Osteoblast (primary cell): ENCODE measurements around the gene SPATA21. TPM values are rescaled to one million over a fixed set of nuclear protein-coding genes. Genes with fewer than 3 reads are reported as not detected.

Experiments used
- DNase-seq: peaks from one replicate; pipeline ENCODE4 v3.0.0; 2011; ENCODE audit warnings: low spot score, mixed read lengths; ENCODE audit not compliant: insufficient read length; ENCODE audit errors: missing footprints
- H2AFZ ChIP-seq: 2 replicates; pipeline ENCODE4 v1.6.0; 2011; ENCODE audit warnings: mild to moderate bottlenecking, low read length
- H3K27ac ChIP-seq: 2 replicates; pipeline ENCODE4 v1.5.1; 2011; ENCODE audit warnings: mild to moderate bottlenecking, low read depth, low read length, moderate library complexity
- H3K27me3 ChIP-seq: 2 replicates; pipeline ENCODE4 v1.6.0; 2012; ENCODE audit warnings: mild to moderate bottlenecking, control low read depth, inconsistent platforms, low read length, moderate library complexity; ENCODE audit not compliant: insufficient read depth
- H3K36me3 ChIP-seq: 2 replicates; pipeline ENCODE4 v1.5.1; 2011; ENCODE audit warnings: mild to moderate bottlenecking, low read length, control low read depth, moderate library complexity; ENCODE audit not compliant: insufficient read depth
- H3K4me1 ChIP-seq: 2 replicates; pipeline ENCODE4 v1.5.1; 2011; ENCODE audit warnings: mild to moderate bottlenecking, low read length, control low read depth, moderate library complexity; ENCODE audit not compliant: insufficient read depth
- H3K4me2 ChIP-seq: 2 replicates; pipeline ENCODE4 v1.6.0; 2011; ENCODE audit warnings: mild to moderate bottlenecking, low read length; ENCODE audit not compliant: insufficient read depth
- H3K4me3 ChIP-seq: fragments of 200-600 bp; sonication (generic); 3 replicates; pipeline ENCODE4 v1.5.1; 2012; ENCODE audit warnings: mild to moderate bottlenecking, low read length, inconsistent platforms; ENCODE audit not compliant: insufficient read depth
- H3K79me2 ChIP-seq: 2 replicates; pipeline ENCODE4 v1.6.0; 2012; ENCODE audit warnings: mild to moderate bottlenecking, low read length, control low read depth, inconsistent platforms; ENCODE audit not compliant: insufficient read depth
- H3K9me3 ChIP-seq: 2 replicates; pipeline ENCODE4 v1.5.1; 2011; ENCODE audit warnings: low read depth, low read length, control low read depth
- H4K20me1 ChIP-seq: 2 replicates; pipeline ENCODE4 v1.6.0; 2012; ENCODE audit warnings: mild to moderate bottlenecking, low read length, control low read depth; ENCODE audit not compliant: insufficient read depth
- total RNA-seq: library from RNA; depleted of rRNA; stranded (reverse); fragments of >200 nt; gene quantifications from 2 replicates; pipeline ENCODE4 v1.2.3, GENCODE V29; 2012
- TF ChIP-seq, protein P1 (sequence below): IDR thresholded peaks from 2 replicates; pipeline ENCODE4 v1.5.1; 2011; ENCODE audit warnings: mild to moderate bottlenecking, low read depth, low read length, moderate library complexity; ENCODE audit errors: extremely low read depth

SPATA21 gene
- total RNA-seq, 1 donor = not detected

DNA sequence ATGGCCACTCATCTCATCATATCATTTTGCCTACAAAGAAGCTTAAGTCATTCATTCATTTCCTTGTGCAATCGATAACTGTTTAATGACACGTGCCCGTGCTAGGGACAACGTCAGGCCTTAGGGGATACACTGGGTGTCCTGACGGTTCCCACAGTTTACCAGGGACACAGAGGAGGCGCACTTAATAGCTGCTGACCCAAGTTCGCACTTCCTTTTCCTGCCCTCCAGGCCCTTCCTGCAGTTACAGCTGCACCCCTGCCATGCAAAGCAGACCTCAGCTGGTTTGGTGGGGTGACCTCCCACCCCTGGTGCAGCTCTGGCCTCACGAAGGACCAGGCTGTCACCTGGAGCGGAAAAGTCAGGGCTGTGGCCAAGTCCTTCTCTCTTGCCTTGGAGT lies 4.2 kb downstream of the SPATA21 start:
- Histone ChIP-seq H3K36me3 (no peaks in the 10 kb centered on the region), H3K27me3 (peaks cover 2% of the 10 kb centered on the region), H3K79me2 (no peaks in the 10 kb centered on the region), H3K9me3 (no peaks in the 10 kb centered on the region), H2AFZ (no peak overlapping the region), H3K4me3 (no peak overlapping the region), H3K27ac (no peak overlapping the region), H3K4me2 (no peak overlapping the region), H3K4me1 (no peaks in the 10 kb centered on the region), H4K20me1 (no peaks in the 10 kb centered on the region)
- DNase-seq = no peak
- TF ChIP-seq, protein P1, sequence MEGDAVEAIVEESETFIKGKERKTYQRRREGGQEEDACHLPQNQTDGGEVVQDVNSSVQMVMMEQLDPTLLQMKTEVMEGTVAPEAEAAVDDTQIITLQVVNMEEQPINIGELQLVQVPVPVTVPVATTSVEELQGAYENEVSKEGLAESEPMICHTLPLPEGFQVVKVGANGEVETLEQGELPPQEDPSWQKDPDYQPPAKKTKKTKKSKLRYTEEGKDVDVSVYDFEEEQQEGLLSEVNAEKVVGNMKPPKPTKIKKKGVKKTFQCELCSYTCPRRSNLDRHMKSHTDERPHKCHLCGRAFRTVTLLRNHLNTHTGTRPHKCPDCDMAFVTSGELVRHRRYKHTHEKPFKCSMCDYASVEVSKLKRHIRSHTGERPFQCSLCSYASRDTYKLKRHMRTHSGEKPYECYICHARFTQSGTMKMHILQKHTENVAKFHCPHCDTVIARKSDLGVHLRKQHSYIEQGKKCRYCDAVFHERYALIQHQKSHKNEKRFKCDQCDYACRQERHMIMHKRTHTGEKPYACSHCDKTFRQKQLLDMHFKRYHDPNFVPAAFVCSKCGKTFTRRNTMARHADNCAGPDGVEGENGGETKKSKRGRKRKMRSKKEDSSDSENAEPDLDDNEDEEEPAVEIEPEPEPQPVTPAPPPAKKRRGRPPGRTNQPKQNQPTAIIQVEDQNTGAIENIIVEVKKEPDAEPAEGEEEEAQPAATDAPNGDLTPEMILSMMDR = no peak

DNA sequence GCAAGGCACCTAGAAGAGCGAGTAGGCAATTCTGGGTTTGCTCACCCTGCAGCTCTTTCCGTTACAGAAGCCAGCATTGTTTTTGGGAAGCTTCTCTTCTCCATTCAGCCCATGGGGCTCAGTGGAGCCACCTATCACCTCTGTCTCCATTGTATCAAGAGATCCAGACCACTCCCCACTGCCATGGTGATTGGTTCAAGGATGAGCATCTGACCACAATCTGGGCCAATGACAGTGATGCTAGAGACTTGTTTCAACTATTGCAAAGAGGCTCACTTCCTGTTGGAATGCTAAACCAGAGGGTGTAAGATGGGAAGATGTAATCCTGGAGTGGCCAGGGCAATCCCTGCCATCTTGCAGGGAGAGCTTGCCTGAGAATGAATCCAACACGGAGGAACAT lies 6.6 kb downstream of the SPATA21 start:
- DNase-seq = no peak
- no peak overlapping the region for H2AFZ ChIP-seq

DNA sequence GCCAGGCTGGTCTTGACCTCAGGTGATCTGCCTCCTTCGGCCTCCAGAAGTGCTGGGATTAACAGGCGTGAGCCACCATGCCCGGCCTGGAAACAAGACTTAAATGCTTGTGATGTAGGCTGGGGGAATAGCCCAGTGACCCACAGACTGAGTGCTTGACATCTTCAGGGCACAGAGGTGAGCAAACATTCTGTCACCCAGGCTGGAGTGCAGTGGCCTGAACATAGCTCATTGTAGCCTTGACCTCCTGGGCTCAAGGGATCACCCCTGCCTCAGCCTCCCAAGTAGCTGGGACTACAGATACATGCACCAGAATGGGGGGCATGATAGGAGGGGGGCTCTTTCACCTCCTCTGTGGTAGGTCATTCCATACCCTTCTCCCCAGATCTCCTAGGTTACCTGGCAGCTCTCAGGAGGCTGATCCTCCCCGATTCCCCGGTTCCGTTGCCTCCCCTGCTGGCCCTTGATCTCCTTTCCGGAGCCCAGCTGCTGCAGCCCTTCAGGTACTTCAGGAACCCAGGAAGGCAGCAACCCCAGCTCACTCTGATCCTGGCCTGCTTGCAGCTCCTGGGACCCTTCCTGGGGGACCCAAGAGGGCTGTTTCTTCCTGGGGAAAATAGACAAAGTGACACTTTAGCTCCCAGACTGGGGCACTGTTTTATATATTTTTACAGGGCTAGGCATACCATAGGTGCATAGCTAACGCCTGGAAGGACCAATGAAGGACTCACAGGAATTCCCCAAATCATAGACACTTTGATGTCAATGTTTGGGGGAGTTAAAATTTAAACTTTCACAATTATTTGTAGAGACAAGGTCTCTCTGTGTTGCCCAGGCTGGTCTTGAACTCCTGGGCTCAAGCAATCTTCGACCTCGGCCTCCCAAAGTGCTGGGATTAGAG lies 11.8 kb downstream of the SPATA21 start:
- Histone ChIP-seq H3K4me2 (no peak overlapping the region), H3K79me2 (no peaks in the 10 kb centered on the region), H2AFZ (no peak overlapping the region), H3K4me1 (no peaks in the 10 kb centered on the region), H3K27me3 (peaks cover 20% of the 10 kb centered on the region), H4K20me1 (no peaks in the 10 kb centered on the region), H3K4me3 (no peak overlapping the region), H3K36me3 (no peaks in the 10 kb centered on the region), H3K9me3 (no peaks in the 10 kb centered on the region), H3K27ac (no peak overlapping the region)
- TF ChIP-seq, protein P1 = no peak
- DNase-seq = peak; percentile 66

More for the DNA sequence above, 6.6 kb downstream of the SPATA21 start:
- Histone ChIP-seq H3K27ac (no peak overlapping the region), H3K4me1 (no peaks in the 10 kb centered on the region), H3K36me3 (no peaks in the 10 kb centered on the region), H4K20me1 (no peaks in the 10 kb centered on the region), H3K4me3 (no peak overlapping the region), H3K27me3 (peaks cover 2% of the 10 kb centered on the region), H3K9me3 (no peaks in the 10 kb centered on the region), H3K4me2 (no peak overlapping the region), H3K79me2 (no peaks in the 10 kb centered on the region)
- TF ChIP-seq, protein P1 = no peak

DNA sequence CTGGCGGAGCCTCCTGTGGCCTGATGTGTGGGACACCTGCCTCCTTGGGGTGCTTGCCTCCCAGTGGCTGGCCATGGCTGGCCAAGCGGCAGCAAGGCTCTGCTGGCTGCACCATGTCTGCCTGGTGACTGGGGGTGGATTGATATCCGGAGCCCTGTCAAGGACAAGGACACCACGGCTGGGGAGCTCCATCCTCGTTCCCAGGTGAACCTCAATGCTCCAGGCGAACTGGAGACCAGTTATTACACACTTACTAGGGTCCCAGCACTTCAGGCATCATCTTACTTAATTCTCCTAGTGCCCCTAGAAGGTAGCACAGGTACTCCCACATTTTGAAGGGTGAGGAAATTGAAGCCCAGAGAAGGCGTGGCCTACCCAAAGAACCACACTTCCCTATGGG lies 15.2 kb downstream of the SPATA21 start:
- Histone ChIP-seq H4K20me1 (no peaks in the 10 kb centered on the region), H3K27me3 (peaks cover 25% of the 10 kb centered on the region), H3K4me3 (no peak overlapping the region), H3K9me3 (no peaks in the 10 kb centered on the region), H2AFZ (no peak overlapping the region), H3K4me2 (no peak overlapping the region), H3K36me3 (no peaks in the 10 kb centered on the region), H3K79me2 (no peaks in the 10 kb centered on the region), H3K4me1 (no peaks in the 10 kb centered on the region), H3K27ac (no peak overlapping the region)
- DNase-seq = no peak
- TF ChIP-seq, protein P1 = no peak
